ENCODE results near the gene HGS. TPM values are rescaled to one million over a fixed set of nuclear protein-coding genes. Genes with fewer than 3 reads are reported as not detected.
A peak's percentile ranks its signal among the peaks of the same experiment; 100 is the strongest.

The HGS gene
- total RNA-seq = 100 to 1,000 TPM in 2 of 3 donors, 10 to 100 TPM in 1; 91.4 to 126 (median 102) TPM
- long read RNA-seq, donor 1, transcript HGS-201 (22 exons, 2,970 nt) = major isoform, 102 of 199 reads
- long read RNA-seq, donor 1, partial matches to known transcripts = 61 of 199 reads
- long read RNA-seq, donor 1, other reads (novel, unspliced or antisense) = 36 of 199 reads
- long read RNA-seq, donor 2, transcript HGS-201 (22 exons, 2,970 nt) = major isoform, 26 of 35 reads
- long read RNA-seq, donor 2, partial matches to known transcripts = 8 of 35 reads
- long read RNA-seq, donor 2, other reads (novel, unspliced or antisense) = 1 of 35 reads

GRCh38 chr17:81683584-81684441 is at the start of gene HGS, which contains the start of gene ARL16:
TSS of gene HGS (plus strand) at chr17:81684011. CDS start at chr17:81684067, 56 bp downstream.
TSS of gene ARL16 (minus strand) at chr17:81683797. CDS start at chr17:81683753, 44 bp downstream.
- peak; percentile 20 for TF ChIP-seq CTCF (IDR thresholded peaks at IDR 0.05)

GRCh38 chr17:81635431-81635830 is 48.4 kb upstream of the HGS start:
- intact Hi-C loops (cut with DNase I, micrococcal nuclease) = no loop called here
- DNase-seq = no peak

More at GRCh38 chr17:81683584-81684441, at the start of gene HGS, which contains the start of gene ARL16:
- H3K4me1 ChIP-seq (ENCODE audit: low read depth) = peaks cover 18% of the 10 kb centered on the region
- intact Hi-C loops (cut with DNase I, micrococcal nuclease) = no loop called here
- peak within 1 kb of the TSS; percentile 99 for H3K4me3 ChIP-seq
- DNase-seq = peak; percentile 98 to 99 (median 99)
- H3K9me3 ChIP-seq = no peaks in the 10 kb centered on the region
- peak; percentile 97 for ATAC-seq
- H3K36me3 ChIP-seq (ENCODE audit: low read depth) = peaks cover 13% of the 10 kb centered on the region

GRCh38 chr17:81635973-81636504 is 47.8 kb upstream of the HGS start:
- no peak for TF ChIP-seq CTCF (IDR thresholded peaks at IDR 0.05)
- Histone ChIP-seq H3K36me3 (ENCODE audit: low read depth) (no peaks in the 10 kb centered on the region), H3K9me3 (no peaks in the 10 kb centered on the region), H3K4me1 (ENCODE audit: low read depth) (peaks cover 10% of the 10 kb centered on the region), H3K4me3 (peak overlapping the region; percentile 69)
- DNase-seq (no peak), ATAC-seq (no peak)
- intact Hi-C loops (cut with DNase I, micrococcal nuclease) = no loop called here

More at GRCh38 chr17:81635431-81635830, 48.4 kb upstream of the HGS start:
- TF ChIP-seq CTCF (IDR thresholded peaks at IDR 0.05) = no peak
- H3K36me3 ChIP-seq (ENCODE audit: low read depth) = no peaks in the 10 kb centered on the region
- ATAC-seq = peak; percentile 37
- H3K4me1 ChIP-seq (ENCODE audit: low read depth) = peaks cover 10% of the 10 kb centered on the region
- H3K9me3 ChIP-seq = no peaks in the 10 kb centered on the region
- H3K4me3 ChIP-seq = no peak overlapping the region

GRCh38 chr17:81636505-81637288 is 47.1 kb upstream of the HGS start, which contains the start of the genes NPLOC4 and TSPAN10:
TSS of gene NPLOC4 (minus strand) at chr17:81637112. CDS start at chr17:81636930, 182 bp downstream.
TSS of gene TSPAN10 (plus strand) at chr17:81637196. CDS start at chr17:81642413, 5,217 bp downstream.
- TF ChIP-seq CTCF (IDR thresholded peaks at IDR 0.05) = no peak
- peak; percentile 95 for ATAC-seq

GRCh38 chr17:81638683-81639082 is 45.1 kb upstream of the HGS start:
- no peak for ATAC-seq
- H3K4me1 ChIP-seq (ENCODE audit: low read depth) = peaks cover 10% of the 10 kb centered on the region
- DNase-seq = no peak
- H3K36me3 ChIP-seq (ENCODE audit: low read depth) = no peaks in the 10 kb centered on the region
- no peaks in the 10 kb centered on the region for H3K9me3 ChIP-seq
- intact Hi-C loops (cut with DNase I, micrococcal nuclease) = no loop called here
- no peak overlapping the region for H3K4me3 ChIP-seq
- TF ChIP-seq CTCF (IDR thresholded peaks at IDR 0.05) = no peak

More at GRCh38 chr17:81636505-81637288, 47.1 kb upstream of the HGS start, which contains the start of the genes NPLOC4 and TSPAN10:
- intact Hi-C loops (cut with DNase I, micrococcal nuclease) = no loop called here
- H3K36me3 ChIP-seq (ENCODE audit: low read depth) = no peaks in the 10 kb centered on the region
- peaks cover 10% of the 10 kb centered on the region for H3K4me1 ChIP-seq (ENCODE audit: low read depth)
- peak within 1 kb of the TSS; percentile 69 for H3K4me3 ChIP-seq
- no peaks in the 10 kb centered on the region for H3K9me3 ChIP-seq
- peak; percentile 81 to 90 (median 86) for DNase-seq
